ENCODE results near the gene DDX39B.

The DDX39B gene

DNA sequence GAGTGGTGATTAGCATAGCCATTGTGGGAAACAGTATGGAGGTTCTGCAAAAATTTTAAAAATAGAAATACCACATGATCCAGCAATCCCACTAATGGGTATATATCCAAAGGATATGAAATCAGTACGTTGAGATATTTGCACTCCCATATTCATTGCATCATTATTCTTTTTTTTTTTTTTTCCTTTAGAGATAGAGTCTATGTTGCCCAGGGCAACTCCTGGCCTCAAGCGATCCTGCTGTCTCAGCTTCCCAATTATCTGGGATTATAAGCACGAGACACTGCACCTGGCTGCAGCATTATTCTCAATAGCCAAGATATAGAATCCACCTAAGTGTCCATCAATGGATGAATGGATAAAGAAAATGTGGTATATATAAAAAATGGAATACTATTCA, 20.0 kb downstream of the DDX39B start:
- TF ChIP-seq FOXP2 (optimal IDR thresholded peaks at IDR 0.05; ENCODE audit: borderline replicate concordance, extremely low read depth, extremely low read length, insufficient read depth), result no peak
- TF ChIP-seq TAF1 (IDR thresholded peaks at IDR 0.05; ENCODE audit: borderline replicate concordance, insufficient read depth, low read length), result no peak
- TF ChIP-seq SIN3A (IDR thresholded peaks at IDR 0.05; ENCODE audit: borderline replicate concordance, insufficient read depth, low read length), result no peak
- TF ChIP-seq, protein P1, sequence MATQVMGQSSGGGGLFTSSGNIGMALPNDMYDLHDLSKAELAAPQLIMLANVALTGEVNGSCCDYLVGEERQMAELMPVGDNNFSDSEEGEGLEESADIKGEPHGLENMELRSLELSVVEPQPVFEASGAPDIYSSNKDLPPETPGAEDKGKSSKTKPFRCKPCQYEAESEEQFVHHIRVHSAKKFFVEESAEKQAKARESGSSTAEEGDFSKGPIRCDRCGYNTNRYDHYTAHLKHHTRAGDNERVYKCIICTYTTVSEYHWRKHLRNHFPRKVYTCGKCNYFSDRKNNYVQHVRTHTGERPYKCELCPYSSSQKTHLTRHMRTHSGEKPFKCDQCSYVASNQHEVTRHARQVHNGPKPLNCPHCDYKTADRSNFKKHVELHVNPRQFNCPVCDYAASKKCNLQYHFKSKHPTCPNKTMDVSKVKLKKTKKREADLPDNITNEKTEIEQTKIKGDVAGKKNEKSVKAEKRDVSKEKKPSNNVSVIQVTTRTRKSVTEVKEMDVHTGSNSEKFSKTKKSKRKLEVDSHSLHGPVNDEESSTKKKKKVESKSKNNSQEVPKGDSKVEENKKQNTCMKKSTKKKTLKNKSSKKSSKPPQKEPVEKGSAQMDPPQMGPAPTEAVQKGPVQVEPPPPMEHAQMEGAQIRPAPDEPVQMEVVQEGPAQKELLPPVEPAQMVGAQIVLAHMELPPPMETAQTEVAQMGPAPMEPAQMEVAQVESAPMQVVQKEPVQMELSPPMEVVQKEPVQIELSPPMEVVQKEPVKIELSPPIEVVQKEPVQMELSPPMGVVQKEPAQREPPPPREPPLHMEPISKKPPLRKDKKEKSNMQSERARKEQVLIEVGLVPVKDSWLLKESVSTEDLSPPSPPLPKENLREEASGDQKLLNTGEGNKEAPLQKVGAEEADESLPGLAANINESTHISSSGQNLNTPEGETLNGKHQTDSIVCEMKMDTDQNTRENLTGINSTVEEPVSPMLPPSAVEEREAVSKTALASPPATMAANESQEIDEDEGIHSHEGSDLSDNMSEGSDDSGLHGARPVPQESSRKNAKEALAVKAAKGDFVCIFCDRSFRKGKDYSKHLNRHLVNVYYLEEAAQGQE (IDR thresholded peaks at IDR 0.05; ENCODE audit: insufficient read depth in 1 of 2, low read depth in 2 of 2, low read length in 2 of 2), result no peak
- TF ChIP-seq POLR2AphosphoS5 (IDR thresholded peaks at IDR 0.05; ENCODE audit: low read depth, low read length), result no peak

DNA sequence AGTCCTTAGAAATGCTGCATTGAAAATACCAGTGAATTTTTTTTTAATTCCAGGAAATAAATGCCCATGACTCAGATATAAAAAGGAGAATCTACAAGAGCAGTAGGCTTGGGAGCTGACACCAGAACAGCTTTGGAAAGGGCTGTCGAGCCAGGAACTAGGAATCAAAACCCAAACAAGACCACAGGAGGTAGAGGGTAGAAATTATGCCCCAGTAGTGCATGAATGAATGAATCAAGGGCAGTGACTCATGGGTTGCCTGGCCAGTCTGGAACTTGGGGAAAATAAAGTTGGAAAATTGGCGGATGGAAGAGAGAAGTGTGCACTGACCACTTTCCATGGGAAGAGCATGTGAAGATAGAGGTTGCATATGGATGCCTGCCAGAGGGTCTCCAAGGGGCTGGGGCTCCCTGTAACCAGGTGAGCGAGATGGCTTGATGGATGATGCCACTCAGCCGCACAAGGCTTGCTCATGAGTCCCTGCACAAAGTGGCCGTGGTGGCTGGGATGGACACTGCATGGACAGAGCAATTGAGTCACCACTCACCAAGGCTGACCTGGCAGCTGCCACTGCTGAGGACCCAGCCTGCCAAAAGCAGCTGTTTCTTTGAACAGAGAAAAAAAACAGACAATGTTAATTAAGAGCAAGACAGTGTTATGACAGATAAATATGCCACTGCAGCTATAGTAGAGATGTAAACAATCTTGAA, 28.2 kb downstream of the DDX39B start:
- TF ChIP-seq, protein P1 (IDR thresholded peaks at IDR 0.05; ENCODE audit: insufficient read depth in 1 of 2, low read depth in 2 of 2, low read length in 2 of 2), result no peak
- TF ChIP-seq FOXP2 (optimal IDR thresholded peaks at IDR 0.05; ENCODE audit: borderline replicate concordance, extremely low read depth, extremely low read length, insufficient read depth) (no peak), SIN3A (IDR thresholded peaks at IDR 0.05; ENCODE audit: borderline replicate concordance, insufficient read depth, low read length) (no peak), POLR2AphosphoS5 (IDR thresholded peaks at IDR 0.05; ENCODE audit: low read depth, low read length) (no peak), TAF1 (IDR thresholded peaks at IDR 0.05; ENCODE audit: borderline replicate concordance, insufficient read depth, low read length) (no peak)

DNA sequence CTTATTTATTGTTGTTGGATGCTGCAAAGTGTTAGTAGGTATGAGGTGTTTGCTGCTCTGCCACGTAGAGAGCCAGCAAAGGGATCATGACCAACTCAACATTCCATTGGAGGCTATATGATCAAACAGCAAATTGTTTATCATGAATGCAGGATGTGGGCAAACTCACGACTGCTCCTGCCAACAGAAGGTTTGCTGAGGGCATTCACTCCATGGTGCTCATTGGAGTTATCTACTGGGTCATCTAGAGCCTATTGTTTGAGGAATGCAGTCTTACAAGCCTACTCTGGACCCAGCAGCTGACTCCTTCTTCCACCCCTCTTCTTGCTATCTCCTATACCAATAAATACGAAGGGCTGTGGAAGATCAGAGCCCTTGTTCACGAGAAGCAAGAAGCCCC, 31.8 kb downstream of the DDX39B start:
- TF ChIP-seq, protein P1 (IDR thresholded peaks at IDR 0.05; ENCODE audit: insufficient read depth in 1 of 2, low read depth in 2 of 2, low read length in 2 of 2), result no peak
- TF ChIP-seq TAF1 (IDR thresholded peaks at IDR 0.05; ENCODE audit: borderline replicate concordance, insufficient read depth, low read length), result no peak

DNA sequence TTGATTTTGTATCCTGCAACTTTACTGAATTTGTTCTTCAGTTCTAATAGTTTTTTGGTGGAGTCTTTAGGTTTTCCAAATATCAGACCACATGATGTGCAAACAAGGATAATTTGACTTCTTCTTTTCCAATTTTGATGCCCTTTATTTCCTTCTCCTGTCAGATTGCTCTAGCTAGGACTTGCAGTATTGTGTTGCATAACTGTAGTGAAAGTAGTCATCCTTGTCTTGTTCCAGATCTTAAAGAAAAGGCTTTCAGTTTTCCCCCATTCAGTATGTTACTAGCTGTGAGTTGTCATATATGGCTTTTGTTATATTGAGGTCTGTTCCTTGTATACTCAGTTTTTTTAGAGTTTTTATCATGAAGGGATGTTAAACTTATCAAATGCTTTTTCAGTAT, 39.2 kb downstream of the DDX39B start:
- TF ChIP-seq SIN3A (IDR thresholded peaks at IDR 0.05; ENCODE audit: borderline replicate concordance, insufficient read depth, low read length), result no peak
- no peak for TF ChIP-seq FOXP2 (optimal IDR thresholded peaks at IDR 0.05; ENCODE audit: borderline replicate concordance, extremely low read depth, extremely low read length, insufficient read depth)
- TF ChIP-seq POLR2AphosphoS5 (IDR thresholded peaks at IDR 0.05; ENCODE audit: low read depth, low read length), result no peak
- TF ChIP-seq, protein P1 (IDR thresholded peaks at IDR 0.05; ENCODE audit: insufficient read depth in 1 of 2, low read depth in 2 of 2, low read length in 2 of 2), result no peak
- TF ChIP-seq TAF1 (IDR thresholded peaks at IDR 0.05; ENCODE audit: borderline replicate concordance, insufficient read depth, low read length), result no peak

DNA sequence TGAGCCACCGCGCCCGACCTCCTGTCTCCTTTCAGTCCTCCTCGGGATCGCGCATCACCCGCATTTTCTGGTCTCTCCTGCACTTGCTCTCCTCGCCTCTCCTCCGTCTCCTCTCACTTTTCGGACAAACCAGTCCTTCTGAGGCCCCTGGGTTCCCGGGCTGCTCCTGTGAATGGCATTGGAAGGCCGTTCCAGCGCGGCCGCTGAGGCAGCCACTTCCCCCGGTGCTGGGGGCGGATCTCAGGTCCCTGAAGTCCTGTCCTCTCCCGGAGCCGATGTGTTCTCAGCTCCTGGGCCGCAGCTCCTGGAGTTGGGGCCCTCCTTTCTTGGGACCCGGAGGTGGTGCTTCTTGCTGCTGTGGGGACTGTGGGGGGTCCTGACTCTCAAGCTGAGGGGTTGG, 43.1 kb downstream of the DDX39B start:
- TF ChIP-seq, protein P1 (IDR thresholded peaks at IDR 0.05; ENCODE audit: insufficient read depth in 1 of 2, low read depth in 2 of 2, low read length in 2 of 2), result no peak
- TF ChIP-seq FOXP2 (optimal IDR thresholded peaks at IDR 0.05; ENCODE audit: borderline replicate concordance, extremely low read depth, extremely low read length, insufficient read depth) (no peak), POLR2AphosphoS5 (IDR thresholded peaks at IDR 0.05; ENCODE audit: low read depth, low read length) (no peak), SIN3A (IDR thresholded peaks at IDR 0.05; ENCODE audit: borderline replicate concordance, insufficient read depth, low read length) (no peak), TAF1 (IDR thresholded peaks at IDR 0.05; ENCODE audit: borderline replicate concordance, insufficient read depth, low read length) (no peak)

All from PFSK-1 (cell line).